DOHH2 (cell line): ENCODE measurements around the gene DEPDC1B.
A peak's percentile ranks its signal among the peaks of the same experiment; 100 is the strongest.

Experiments
- H3F3A ChIP-seq: fragments of 200-600 bp; sonication (generic), shearing (Covaris generic); 2 replicates; pipeline ENCODE4 v1.6.0; 2016; ENCODE audit warnings: antibody characterized with exemption, mild to moderate bottlenecking; ENCODE audit not compliant: control insufficient read depth, insufficient read depth
- H3K27ac ChIP-seq: fragments of 200-600 bp; sonication (generic); 2 replicates; pipeline ENCODE4 v1.5.1; 2014; ENCODE audit warnings: low read depth, mild to moderate bottlenecking, low read length, moderate library complexity
- H3K27me3 ChIP-seq: fragments of 200-600 bp; sonication (generic); 2 replicates; pipeline ENCODE4 v1.6.1; 2014; ENCODE audit warnings: mild to moderate bottlenecking, low read length, mixed read lengths; ENCODE audit not compliant: control insufficient read depth
- H3K36me3 ChIP-seq: fragments of 200-600 bp; sonication (generic); 2 replicates; pipeline ENCODE4 v1.6.1; 2014; ENCODE audit warnings: mild to moderate bottlenecking, low read length, moderate library complexity, mixed read lengths; ENCODE audit not compliant: control insufficient read depth
- H3K4me1 ChIP-seq: fragments of 200-600 bp; sonication (generic); 2 replicates; pipeline ENCODE4 v1.6.1; 2014; ENCODE audit warnings: mild to moderate bottlenecking, low read length, mixed read lengths; ENCODE audit not compliant: control insufficient read depth
- H3K4me2 ChIP-seq: fragments of 200-600 bp; sonication (generic); 2 replicates; pipeline ENCODE4 v1.6.0; 2014; ENCODE audit warnings: mild to moderate bottlenecking, low read length, moderate library complexity
- H3K4me3 ChIP-seq: fragments of 200-600 bp; sonication (generic); 2 replicates; pipeline ENCODE4 v1.5.1; 2014; ENCODE audit warnings: mild to moderate bottlenecking, low read length, mixed read lengths
- H3K79me2 ChIP-seq: fragments of 200-600 bp; sonication (generic); 2 replicates; pipeline ENCODE4 v1.6.1; 2014; ENCODE audit warnings: mild to moderate bottlenecking, low read length, mixed read lengths; ENCODE audit not compliant: control insufficient read depth
- H3K9me2 ChIP-seq: fragments of 200-600 bp; sonication (generic); replicated peaks from 2 replicates; pipeline ENCODE4 v1.6.1; 2014; ENCODE audit warnings: mild to moderate bottlenecking, low read length, mixed read lengths; ENCODE audit not compliant: control insufficient read depth
- H3K9me3 ChIP-seq: fragments of 200-600 bp; sonication (generic); 2 replicates; pipeline ENCODE4 v1.6.1; 2014; ENCODE audit warnings: antibody characterized with exemption, low read length, mixed read lengths; ENCODE audit not compliant: control insufficient read depth, insufficient read depth
- H4K20me1 ChIP-seq: fragments of 200-600 bp; sonication (generic); 2 replicates; pipeline ENCODE4 v1.6.0; 2014; ENCODE audit warnings: low read depth, mild to moderate bottlenecking, antibody characterized with exemption, low read length, moderate library complexity; ENCODE audit not compliant: control insufficient read depth, insufficient read depth
- CTCF ChIP-seq: fragments of 200-600 bp; sonication (generic); IDR thresholded peaks from one replicate; pipeline ENCODE4 v1.5.1; 2014; ENCODE audit warnings: antibody characterized with exemption, mild to moderate bottlenecking, low read depth, low read length; ENCODE audit not compliant: poor library complexity, severe bottlenecking
- EZH2phosphoT487 ChIP-seq: fragments of 200-600 bp; sonication (generic); IDR thresholded peaks from 2 replicates; pipeline ENCODE4 v1.6.1; 2017; ENCODE audit warnings: borderline replicate concordance, mild to moderate bottlenecking, antibody characterized with exemption, low read length, moderate library complexity, mixed read lengths

The DEPDC1B gene

DNA sequence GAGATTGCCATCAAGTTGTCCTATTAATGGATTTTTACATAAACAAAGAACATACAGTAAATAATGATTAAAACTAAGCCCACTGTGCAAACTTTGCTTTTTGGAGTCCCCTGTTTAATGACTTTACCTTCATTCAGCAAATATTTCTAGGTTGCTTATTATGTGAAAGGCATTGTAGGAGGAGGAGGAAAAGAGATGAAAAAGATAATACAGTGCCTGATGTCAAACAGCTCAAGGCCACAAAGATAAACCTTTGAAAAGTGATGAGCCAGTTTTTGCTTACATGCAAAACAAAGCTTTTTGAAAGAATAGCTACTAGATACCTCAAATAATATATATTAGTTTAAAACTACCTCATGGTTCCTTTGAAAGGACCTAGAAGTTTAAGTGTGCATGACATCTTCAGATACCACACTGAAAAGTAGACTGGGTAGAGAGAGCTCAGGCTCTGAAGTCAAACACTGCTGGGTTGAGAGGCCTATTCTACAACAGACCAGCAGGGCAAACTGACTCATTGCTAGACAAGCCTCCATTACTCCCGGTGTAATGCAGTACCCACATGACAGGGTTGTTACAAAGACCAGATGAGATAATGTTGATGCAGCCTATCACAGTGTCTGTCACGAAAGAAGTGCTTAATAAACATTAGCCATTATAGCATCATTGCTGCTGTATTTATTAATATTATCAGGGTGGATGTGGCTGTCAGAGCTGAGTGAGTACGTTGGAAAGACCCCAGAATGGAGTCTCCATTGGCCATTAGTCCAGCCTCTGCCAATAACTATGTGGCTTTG lies 11.8 kb downstream of the DEPDC1B start:
- Histone ChIP-seq H3K79me2 (peaks cover 62% of the 10 kb centered on the region), H3K9me3 (no peaks in the 10 kb centered on the region), H3K27ac (no peak overlapping the region), H4K20me1 (no peaks in the 10 kb centered on the region), H3K27me3 (no peaks in the 10 kb centered on the region), H3K4me3 (no peak overlapping the region), H3K4me1 (peaks cover 10% of the 10 kb centered on the region), H3K36me3 (peaks cover 22% of the 10 kb centered on the region), H3K4me2 (no peak overlapping the region), H3K9me2 (no peaks in the 10 kb centered on the region), H3F3A (no peaks in the 10 kb centered on the region)
- TF ChIP-seq EZH2phosphoT487 (no peak), CTCF (peak; percentile 21)

- Histone ChIP-seq H3F3A (no peaks in the 10 kb centered on the region), H3K4me3 (no peak overlapping the region), H3K9me3 (no peaks in the 10 kb centered on the region), H3K27ac (no peak overlapping the region), H3K36me3 (peaks cover 28% of the 10 kb centered on the region), H4K20me1 (no peaks in the 10 kb centered on the region), H3K79me2 (peaks cover 58% of the 10 kb centered on the region), H3K4me1 (peaks cover 10% of the 10 kb centered on the region), H3K27me3 (no peaks in the 10 kb centered on the region), H3K9me2 (no peaks in the 10 kb centered on the region), H3K4me2 (no peak overlapping the region)
- TF ChIP-seq EZH2phosphoT487 (no peak), CTCF (no peak)
These were observed 13.8 kb downstream of the DEPDC1B start for GRCh38 chr5:60686157-60686556.

GRCh38 chr5:60685700-60686099 lies 14.3 kb downstream of the DEPDC1B start:
- H3K9me2 ChIP-seq: no peaks in the 10 kb centered on the region
- H3K4me1 ChIP-seq: peaks cover 7% of the 10 kb centered on the region
- no peaks in the 10 kb centered on the region for H4K20me1 ChIP-seq
- no peaks in the 10 kb centered on the region for H3K27me3 ChIP-seq
- no peak overlapping the region for H3K4me3 ChIP-seq
- no peak overlapping the region for H3K4me2 ChIP-seq
- TF ChIP-seq EZH2phosphoT487: no peak
- no peak for TF ChIP-seq CTCF
- H3K9me3 ChIP-seq: no peaks in the 10 kb centered on the region
- no peaks in the 10 kb centered on the region for H3F3A ChIP-seq
- H3K36me3 ChIP-seq: peaks cover 31% of the 10 kb centered on the region
- no peak overlapping the region for H3K27ac ChIP-seq
- H3K79me2 ChIP-seq: peaks cover 58% of the 10 kb centered on the region
